ENCODE results near the gene CCR6. TPM values are rescaled to one million over a fixed set of nuclear protein-coding genes. Genes with fewer than 3 reads are reported as not detected.
A peak's percentile ranks its signal among the peaks of the same experiment; 100 is the strongest.
"Not testable (repeated sequence)": the region's sequence is repeated elsewhere in the genome, so short reads cannot be mapped to it uniquely, and the experiment has no call there.

CCR6 gene
- total RNA-seq, 1 experiment from 2014 or later = not detected

GRCh38 chr6:167079853-167080297 lies 43.0 kb upstream of the CCR6 start:
- in situ Hi-C loops (cut with HindIII; ENCODE audit: low pct_unique_long_range_greater_than_20kb, low sequenced_read_pairs) = no loop called here
- peak; percentile 8 for DNase-seq (ENCODE audit: low read depth, low spot score)
- H3K36me3 ChIP-seq (ENCODE audit: control insufficient read depth, insufficient read depth, low read length) = no peaks in the 10 kb centered on the region
- no peaks in the 10 kb centered on the region for H3K9me3 ChIP-seq (ENCODE audit: control insufficient read depth, insufficient read depth, low read depth, low read length)
- ChIA-PET POLR2A (no interaction called here), CTCF (no interaction called here)
- TF ChIP-seq POLR2AphosphoS5 (IDR thresholded peaks at IDR 0.05; ENCODE audit: low read depth, low read length) = no peak
- no peak for TF ChIP-seq CTCF (IDR thresholded peaks at IDR 0.05)
- no peak for TF ChIP-seq REST (IDR thresholded peaks at IDR 0.05; ENCODE audit: insufficient read depth in 1 of 2, low read depth in 2 of 2, low read length in 1 of 2)
- TF ChIP-seq TCF7L2 (IDR thresholded peaks at IDR 0.05; ENCODE audit: low read depth, low read length) = no peak
- TF ChIP-seq SIN3A (IDR thresholded peaks at IDR 0.05; ENCODE audit: borderline replicate concordance, insufficient read depth, low read depth, low read length) = no peak
- no peaks in the 10 kb centered on the region for H3K4me1 ChIP-seq (ENCODE audit: control insufficient read depth, insufficient read depth, low read length)
- H3K27ac ChIP-seq (ENCODE audit: low read length) = no peak overlapping the region
- H3K27me3 ChIP-seq (ENCODE audit: control insufficient read depth, insufficient read depth, low read length) = no peaks in the 10 kb centered on the region
- no peak overlapping the region for H3K4me3 ChIP-seq (ENCODE audit: low read depth in 2 of 2, low read length in 2 of 2)
- no TSS peak for BruUV-seq (replicated peaks)
- intact Hi-C loops (cut with micrococcal nuclease; ENCODE audit: unreplicated experiment) = no loop called here
- ATAC-seq = 0 out of 2 replicates have a peak, but pooled peaks have one; percentile 58

GRCh38 chr6:167087857-167088354 lies 35.0 kb upstream of the CCR6 start:
- Histone ChIP-seq H3K4me3 (ENCODE audit: low read depth in 2 of 2, low read length in 2 of 2) (no peak overlapping the region), H3K27ac (ENCODE audit: low read length) (no peak overlapping the region), H3K27me3 (ENCODE audit: control insufficient read depth, insufficient read depth, low read length) (peaks cover 2% of the 10 kb centered on the region; the same call in 1 of the 2 replicates), H3K4me1 (ENCODE audit: control insufficient read depth, insufficient read depth, low read length) (no peaks in the 10 kb centered on the region), H3K36me3 (ENCODE audit: control insufficient read depth, insufficient read depth, low read length) (no peaks in the 10 kb centered on the region), H3K9me3 (ENCODE audit: control insufficient read depth, insufficient read depth, low read depth, low read length) (0 out of 2 replicates have a peak, but pooled peaks cover 3% of the 10 kb centered on the region)
- in situ Hi-C loops (cut with HindIII; ENCODE audit: low pct_unique_long_range_greater_than_20kb, low sequenced_read_pairs) = no loop called here
- ChIA-PET POLR2A (no interaction called here), CTCF (no interaction called here)
- no TSS peak for BruUV-seq (replicated peaks)
- TF ChIP-seq CTCF (IDR thresholded peaks at IDR 0.05) = no peak
- DNase-seq (ENCODE audit: low read depth, low spot score) = no peak
- ATAC-seq = no peak
- intact Hi-C loops (cut with micrococcal nuclease; ENCODE audit: unreplicated experiment) = no loop called here

GRCh38 chr6:167088741-167089140 lies 34.2 kb upstream of the CCR6 start:
- DNase-seq (ENCODE audit: low read depth, low spot score); ATAC-seq; H3K4me1 ChIP-seq (ENCODE audit: control insufficient read depth, insufficient read depth, low read length); BruUV-seq (replicated peaks); in situ Hi-C loops (cut with HindIII; ENCODE audit: low pct_unique_long_range_greater_than_20kb, low sequenced_read_pairs); H3K36me3 ChIP-seq (ENCODE audit: control insufficient read depth, insufficient read depth, low read length); CTCF ChIA-PET; H3K4me3 ChIP-seq (ENCODE audit: low read depth in 2 of 2, low read length in 2 of 2); H3K9me3 ChIP-seq (ENCODE audit: control insufficient read depth, insufficient read depth, low read depth, low read length); intact Hi-C loops (cut with micrococcal nuclease; ENCODE audit: unreplicated experiment); H3K27ac ChIP-seq (ENCODE audit: low read length); H3K27me3 ChIP-seq (ENCODE audit: control insufficient read depth, insufficient read depth, low read length): not testable (repeated sequence)
- POLR2A ChIA-PET = interaction anchor here (0.6 kb wide), 1 partner anchor 43 kb away, joined by 8 read pairs; no protein-coding TSS in a partner anchor
